ENCODE measurements around the gene FHOD1.

Gene FHOD1

DNA sequence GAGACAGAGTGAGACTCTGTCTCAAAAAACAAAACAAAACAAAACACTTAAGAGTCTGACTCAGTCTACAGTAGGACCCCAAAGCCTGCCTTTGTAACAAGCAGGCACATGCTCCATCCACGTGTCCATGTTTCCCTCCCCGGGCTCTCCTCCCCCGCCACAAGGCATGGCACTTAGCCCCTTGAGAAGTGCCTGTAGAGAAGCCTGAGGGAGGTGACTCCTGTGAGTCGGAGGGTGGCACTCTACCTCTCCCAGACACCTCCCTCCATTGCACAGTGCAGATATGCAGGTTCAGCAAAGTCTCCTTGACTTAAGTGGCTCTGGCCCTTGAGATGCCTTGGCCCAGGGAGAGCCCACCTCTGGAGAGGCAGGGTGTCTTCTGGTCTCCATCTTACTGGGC is 6.8 kb downstream of the FHOD1 start:
- no peaks in the 10 kb centered on the region for H3K9me3 ChIP-seq (ENCODE audit: control insufficient read depth, insufficient read depth, low read depth, low read length)
- TF ChIP-seq ZNF660 (tag by site-specific recombination; IDR thresholded peaks at IDR 0.05), result no peak
- TF ChIP-seq, protein P1, sequence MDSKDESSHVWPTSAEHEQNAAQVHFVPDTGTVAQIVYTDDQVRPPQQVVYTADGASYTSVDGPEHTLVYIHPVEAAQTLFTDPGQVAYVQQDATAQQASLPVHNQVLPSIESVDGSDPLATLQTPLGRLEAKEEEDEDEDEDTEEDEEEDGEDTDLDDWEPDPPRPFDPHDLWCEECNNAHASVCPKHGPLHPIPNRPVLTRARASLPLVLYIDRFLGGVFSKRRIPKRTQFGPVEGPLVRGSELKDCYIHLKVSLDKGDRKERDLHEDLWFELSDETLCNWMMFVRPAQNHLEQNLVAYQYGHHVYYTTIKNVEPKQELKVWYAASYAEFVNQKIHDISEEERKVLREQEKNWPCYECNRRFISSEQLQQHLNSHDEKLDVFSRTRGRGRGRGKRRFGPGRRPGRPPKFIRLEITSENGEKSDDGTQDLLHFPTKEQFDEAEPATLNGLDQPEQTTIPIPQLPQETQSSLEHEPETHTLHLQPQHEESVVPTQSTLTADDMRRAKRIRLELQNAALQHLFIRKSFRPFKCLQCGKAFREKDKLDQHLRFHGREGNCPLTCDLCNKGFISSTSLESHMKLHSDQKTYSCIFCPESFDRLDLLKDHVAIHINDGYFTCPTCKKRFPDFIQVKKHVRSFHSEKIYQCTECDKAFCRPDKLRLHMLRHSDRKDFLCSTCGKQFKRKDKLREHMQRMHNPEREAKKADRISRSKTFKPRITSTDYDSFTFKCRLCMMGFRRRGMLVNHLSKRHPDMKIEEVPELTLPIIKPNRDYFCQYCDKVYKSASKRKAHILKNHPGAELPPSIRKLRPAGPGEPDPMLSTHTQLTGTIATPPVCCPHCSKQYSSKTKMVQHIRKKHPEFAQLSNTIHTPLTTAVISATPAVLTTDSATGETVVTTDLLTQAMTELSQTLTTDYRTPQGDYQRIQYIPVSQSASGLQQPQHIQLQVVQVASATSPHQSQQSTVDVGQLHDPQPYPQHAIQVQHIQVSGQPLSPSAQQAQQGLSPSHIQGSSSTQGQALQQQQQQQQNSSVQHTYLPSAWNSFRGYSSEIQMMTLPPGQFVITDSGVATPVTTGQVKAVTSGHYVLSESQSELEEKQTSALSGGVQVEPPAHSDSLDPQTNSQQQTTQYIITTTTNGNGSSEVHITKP (tag by site-specific recombination; IDR thresholded peaks at IDR 0.05), result peak; percentile 14; the same call in 1 of the 2 replicates
- peak; percentile 68 for TF ChIP-seq ZNF335 (tag by site-specific recombination; conservative IDR thresholded peaks at IDR 0.05)
- no peak for TF ChIP-seq ZFHX2 (tag by site-specific recombination; conservative IDR thresholded peaks at IDR 0.05)
- TF ChIP-seq ZNF248 (tag by site-specific recombination; IDR thresholded peaks at IDR 0.05), result no peak
- 0 out of 2 replicates have a peak, but pooled peaks have one; percentile 19 for TF ChIP-seq OSR2 (tag by site-specific recombination; IDR thresholded peaks at IDR 0.05)
- ChIA-PET CTCF (no interaction called here), POLR2A (interaction anchor here (1.9 kb wide), 1 partner anchor 13 kb away, joined by 6 read pairs; the partner anchor contains the start of gene TMEM208)
- H3K27ac ChIP-seq (ENCODE audit: extremely low read depth, low read depth, low read length), result no peak overlapping the region
- peaks cover 4 to 48% of the 10 kb centered on the region in 2 experiments; a peak in 2 of 3 replicates for H3K36me3 ChIP-seq (ENCODE audit: control insufficient read depth in 2 of 2, insufficient read depth in 1 of 2, low read length in 2 of 2)
- peaks cover under 1% of the 10 kb centered on the region; the same call in 1 of the 2 replicates for H3K4me1 ChIP-seq (ENCODE audit: control insufficient read depth, insufficient read depth, low read length)
- no peak overlapping the region for H3K4me3 ChIP-seq (ENCODE audit: low read depth, low read length)

DNA sequence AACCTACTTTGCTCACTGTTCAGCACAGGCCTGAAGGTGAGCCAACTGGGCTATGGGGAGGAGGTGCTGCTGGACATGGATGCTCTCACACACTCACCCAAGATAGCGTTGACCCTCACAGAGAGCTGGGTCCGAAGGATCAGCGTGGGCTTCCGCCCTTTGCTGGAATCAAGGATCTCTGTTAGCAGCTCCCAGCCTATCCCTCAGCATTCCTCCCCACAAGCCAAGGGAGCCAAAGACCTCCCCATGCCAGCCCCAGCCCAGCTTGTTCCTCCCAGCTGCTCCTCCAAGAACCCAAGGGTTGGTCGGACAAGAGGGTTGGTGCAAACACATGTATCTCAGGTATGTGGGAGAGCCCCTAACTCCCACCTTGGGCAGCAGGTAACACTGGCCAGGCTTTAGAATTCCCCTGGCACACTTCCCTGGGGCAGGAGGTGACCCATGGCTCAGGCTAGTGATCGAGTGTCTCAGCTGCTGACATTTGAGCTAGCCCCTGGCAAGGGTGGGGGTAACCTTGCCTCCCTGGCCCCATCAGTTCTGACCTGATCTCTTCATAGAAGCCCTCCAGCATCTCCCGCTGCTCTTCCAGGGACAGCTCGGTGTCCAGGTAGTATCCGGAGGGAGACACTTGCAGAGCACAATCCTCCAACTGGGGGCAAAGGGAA is 8.3 kb downstream of the FHOD1 start:
- H3K27ac ChIP-seq (ENCODE audit: extremely low read depth, low read depth, low read length), result no peak overlapping the region
- ChIA-PET POLR2A (interaction anchor here (1.9 to 4.0 kb wide), 2 partner anchors 11 to 12 kb away, joined by 6 to 25 read pairs; partner anchors contain the start of gene TMEM208), CTCF (interaction anchor here (0.5 to 1.5 kb wide), 6 partner anchors 12 to 464 kb away, joined by 3 to 5 read pairs (median 4); partner anchors contain the start of genes NOL3 and TMEM208)
- TF ChIP-seq ZNF23 (tag by site-specific recombination; IDR thresholded peaks at IDR 0.05; ENCODE audit: borderline replicate concordance), result no peak
- no peak for TF ChIP-seq EGR2 (tag by site-specific recombination; IDR thresholded peaks at IDR 0.05; ENCODE audit: low read depth)
- TF ChIP-seq ZNF24 (tag by site-specific recombination; IDR thresholded peaks at IDR 0.05), result no peak
- TF ChIP-seq, protein P2, sequence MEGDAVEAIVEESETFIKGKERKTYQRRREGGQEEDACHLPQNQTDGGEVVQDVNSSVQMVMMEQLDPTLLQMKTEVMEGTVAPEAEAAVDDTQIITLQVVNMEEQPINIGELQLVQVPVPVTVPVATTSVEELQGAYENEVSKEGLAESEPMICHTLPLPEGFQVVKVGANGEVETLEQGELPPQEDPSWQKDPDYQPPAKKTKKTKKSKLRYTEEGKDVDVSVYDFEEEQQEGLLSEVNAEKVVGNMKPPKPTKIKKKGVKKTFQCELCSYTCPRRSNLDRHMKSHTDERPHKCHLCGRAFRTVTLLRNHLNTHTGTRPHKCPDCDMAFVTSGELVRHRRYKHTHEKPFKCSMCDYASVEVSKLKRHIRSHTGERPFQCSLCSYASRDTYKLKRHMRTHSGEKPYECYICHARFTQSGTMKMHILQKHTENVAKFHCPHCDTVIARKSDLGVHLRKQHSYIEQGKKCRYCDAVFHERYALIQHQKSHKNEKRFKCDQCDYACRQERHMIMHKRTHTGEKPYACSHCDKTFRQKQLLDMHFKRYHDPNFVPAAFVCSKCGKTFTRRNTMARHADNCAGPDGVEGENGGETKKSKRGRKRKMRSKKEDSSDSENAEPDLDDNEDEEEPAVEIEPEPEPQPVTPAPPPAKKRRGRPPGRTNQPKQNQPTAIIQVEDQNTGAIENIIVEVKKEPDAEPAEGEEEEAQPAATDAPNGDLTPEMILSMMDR (tag by site-specific recombination; IDR thresholded peaks at IDR 0.05), result no peak
- TF ChIP-seq ZNF146 (tag by site-specific recombination; IDR thresholded peaks at IDR 0.05), result no peak
- TF ChIP-seq ZNF830 (tag by site-specific recombination; IDR thresholded peaks at IDR 0.05; ENCODE audit: low read depth), result no peak
- TF ChIP-seq, protein P3, sequence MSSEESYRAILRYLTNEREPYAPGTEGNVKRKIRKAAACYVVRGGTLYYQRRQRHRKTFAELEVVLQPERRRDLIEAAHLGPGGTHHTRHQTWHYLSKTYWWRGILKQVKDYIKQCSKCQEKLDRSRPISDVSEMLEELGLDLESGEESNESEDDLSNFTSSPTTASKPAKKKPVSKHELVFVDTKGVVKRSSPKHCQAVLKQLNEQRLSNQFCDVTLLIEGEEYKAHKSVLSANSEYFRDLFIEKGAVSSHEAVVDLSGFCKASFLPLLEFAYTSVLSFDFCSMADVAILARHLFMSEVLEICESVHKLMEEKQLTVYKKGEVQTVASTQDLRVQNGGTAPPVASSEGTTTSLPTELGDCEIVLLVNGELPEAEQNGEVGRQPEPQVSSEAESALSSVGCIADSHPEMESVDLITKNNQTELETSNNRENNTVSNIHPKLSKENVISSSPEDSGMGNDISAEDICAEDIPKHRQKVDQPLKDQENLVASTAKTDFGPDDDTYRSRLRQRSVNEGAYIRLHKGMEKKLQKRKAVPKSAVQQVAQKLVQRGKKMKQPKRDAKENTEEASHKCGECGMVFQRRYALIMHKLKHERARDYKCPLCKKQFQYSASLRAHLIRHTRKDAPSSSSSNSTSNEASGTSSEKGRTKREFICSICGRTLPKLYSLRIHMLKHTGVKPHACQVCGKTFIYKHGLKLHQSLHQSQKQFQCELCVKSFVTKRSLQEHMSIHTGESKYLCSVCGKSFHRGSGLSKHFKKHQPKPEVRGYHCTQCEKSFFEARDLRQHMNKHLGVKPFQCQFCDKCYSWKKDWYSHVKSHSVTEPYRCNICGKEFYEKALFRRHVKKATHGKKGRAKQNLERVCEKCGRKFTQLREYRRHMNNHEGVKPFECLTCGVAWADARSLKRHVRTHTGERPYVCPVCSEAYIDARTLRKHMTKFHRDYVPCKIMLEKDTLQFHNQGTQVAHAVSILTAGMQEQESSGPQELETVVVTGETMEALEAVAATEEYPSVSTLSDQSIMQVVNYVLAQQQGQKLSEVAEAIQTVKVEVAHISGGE (tag by site-specific recombination; conservative IDR thresholded peaks at IDR 0.05; ENCODE audit: low read depth), result no peak
- TF ChIP-seq MZF1 (tag by site-specific recombination; IDR thresholded peaks at IDR 0.05; ENCODE audit: borderline replicate concordance), result no peak
- no peak for TF ChIP-seq ZFP3 (tag by site-specific recombination; IDR thresholded peaks at IDR 0.05; ENCODE audit: low read depth)
- no peak for TF ChIP-seq ZNF629 (tag by site-specific recombination; IDR thresholded peaks at IDR 0.05)
- no peak for TF ChIP-seq ZNF623 (tag by site-specific recombination; IDR thresholded peaks at IDR 0.05)
- TF ChIP-seq ZNF530 (tag by site-specific recombination; IDR thresholded peaks at IDR 0.05; ENCODE audit: low read depth), result no peak
- peaks cover 4 to 60% of the 10 kb centered on the region in 2 experiments; a peak in 2 of 3 replicates for H3K36me3 ChIP-seq (ENCODE audit: control insufficient read depth in 2 of 2, insufficient read depth in 1 of 2, low read length in 2 of 2)
- no peak overlapping the region for H3K4me3 ChIP-seq (ENCODE audit: low read depth, low read length)
- no peaks in the 10 kb centered on the region for H3K9me3 ChIP-seq (ENCODE audit: control insufficient read depth, insufficient read depth, low read depth, low read length)
- H3K4me1 ChIP-seq (ENCODE audit: control insufficient read depth, insufficient read depth, low read length), result no peaks in the 10 kb centered on the region; the same call in 1 of the 2 replicates

Data from HEK293 (cell line).